WTC11 (cell line): ENCODE measurements around the gene CRACR2B. TPM values are rescaled to one million over a fixed set of nuclear protein-coding genes. Genes with fewer than 3 reads are reported as not detected.

ENCODE experiments used
- ATAC-seq: fragments of 200-7000 bp; cut with Tn5 transposase; 2 replicates; pipeline ENCODE4 v1.10.0; 2021; ENCODE audit warnings: mild to moderate bottlenecking, moderate library complexity
- CTCF ChIA-PET: fragments of 300-600 bp; sonication (Branson Sonifier 250); formaldehyde crosslinking; loops from one replicate; lab custom pipeline; 2021; ENCODE audit warnings: antibody characterized with exemption; lab: Charles Lee
- POLR2A ChIA-PET: fragments of 350-600 bp; sonication (Branson Sonifier 250); formaldehyde crosslinking; loops from one replicate; lab custom pipeline; 2021; ENCODE audit warnings: antibody characterized with exemption; lab: Charles Lee
- DNase-seq: peaks from one replicate; pipeline ENCODE4 v3.0.0; 2021; ENCODE audit warnings: low spot score
- H3K27ac Mint-ChIP-seq: 2 replicates; pipeline ENCODE4 v1.8.0; 2021; ENCODE audit warnings: mixed read lengths
- H3K27me3 Mint-ChIP-seq: 2 replicates; pipeline ENCODE4 v1.8.0; 2021; ENCODE audit warnings: low read depth, mild to moderate bottlenecking, moderate library complexity, mixed read lengths
- H3K36me3 Mint-ChIP-seq: 2 replicates; pipeline ENCODE4 v1.8.0; 2021; ENCODE audit warnings: mixed read lengths
- H3K4me1 Mint-ChIP-seq: 2 replicates; pipeline ENCODE4 v1.8.0; 2022; ENCODE audit warnings: mixed read lengths
- H3K4me3 Mint-ChIP-seq: 2 replicates; pipeline ENCODE4 v1.8.0; 2021; ENCODE audit warnings: mild to moderate bottlenecking, moderate library complexity, mixed read lengths
- H3K9me3 Mint-ChIP-seq: 2 replicates; pipeline ENCODE4 v1.8.0; 2021; ENCODE audit warnings: mixed read lengths
- CDX4 ChIP-seq: fragments of 250-450 bp; sonication (Bioruptor Pico); IDR thresholded peaks from 2 replicates; pipeline ENCODE4 v1.9.0; 2021; ENCODE audit warnings: moderate library complexity, mild to moderate bottlenecking, inconsistent platforms, borderline replicate concordance
- CREM ChIP-seq: sonication (generic); formaldehyde crosslinking; IDR thresholded peaks from 2 replicates; pipeline ENCODE4 v1.8.1; 2022; ENCODE audit warnings: mild to moderate bottlenecking, missing genetic modification reagents, moderate library complexity
- E2F1 ChIP-seq: sonication (generic); formaldehyde crosslinking; IDR thresholded peaks from 2 replicates; pipeline ENCODE4 v1.8.0; 2022; ENCODE audit warnings: mild to moderate bottlenecking, missing genetic modification reagents
- ELF4 ChIP-seq: sonication (generic); formaldehyde crosslinking; IDR thresholded peaks from 2 replicates; pipeline ENCODE4 v1.8.1; 2022; ENCODE audit warnings: low read depth, mild to moderate bottlenecking, moderate library complexity, missing genetic modification reagents
- ETV6 ChIP-seq: sonication (generic); formaldehyde crosslinking; IDR thresholded peaks from 2 replicates; pipeline ENCODE4 v1.8.1; 2022; ENCODE audit warnings: mild to moderate bottlenecking, missing genetic modification reagents
- FOXP1 ChIP-seq: sonication (generic); formaldehyde crosslinking; IDR thresholded peaks from 2 replicates; pipeline ENCODE4 v1.8.0; 2022; ENCODE audit warnings: missing genetic modification reagents, mild to moderate bottlenecking, moderate library complexity, borderline replicate concordance
- HMGXB4 ChIP-seq: sonication (generic); formaldehyde crosslinking; IDR thresholded peaks from 2 replicates; pipeline ENCODE4 v1.8.1; 2023; ENCODE audit warnings: mild to moderate bottlenecking, moderate library complexity, missing genetic modification reagents
- MAX ChIP-seq: sonication (generic); formaldehyde crosslinking; IDR thresholded peaks from 2 replicates; pipeline ENCODE4 v1.8.0; 2022; ENCODE audit warnings: mild to moderate bottlenecking, missing genetic modification reagents
- NFYB ChIP-seq: sonication (generic); formaldehyde crosslinking; conservative IDR thresholded peaks from 2 replicates; pipeline ENCODE4 v1.8.0; 2022; ENCODE audit warnings: low read depth, missing genetic modification reagents
- NR1H2 ChIP-seq: sonication (generic); formaldehyde crosslinking; IDR thresholded peaks from 2 replicates; pipeline ENCODE4 v1.9.0; 2021; ENCODE audit warnings: mild to moderate bottlenecking, moderate library complexity, missing genetic modification reagents
- ZNF121 ChIP-seq: sonication (generic); formaldehyde crosslinking; IDR thresholded peaks from 2 replicates; pipeline ENCODE4 v1.8.0; 2023; ENCODE audit warnings: missing genetic modification reagents
- ZNF281 ChIP-seq: sonication (generic); formaldehyde crosslinking; IDR thresholded peaks from 2 replicates; pipeline ENCODE4 v1.8.0; 2023; ENCODE audit warnings: mild to moderate bottlenecking, missing genetic modification reagents
- ZNF423 ChIP-seq: fragments of 250-450 bp; sonication (Bioruptor Pico); IDR thresholded peaks from 2 replicates; pipeline ENCODE4 v2.1.2; 2022; ENCODE audit warnings: mild to moderate bottlenecking, moderate library complexity
- ZNF512 ChIP-seq: sonication (generic); formaldehyde crosslinking; IDR thresholded peaks from 2 replicates; pipeline ENCODE4 v1.8.1; 2022; ENCODE audit warnings: missing genetic modification reagents, borderline replicate concordance
- total RNA-seq: library from RNA; stranded (reverse); gene quantifications from 3 replicates; pipeline ENCODE4 v1.2.3, GENCODE V29; 2021

CRACR2B gene
- total RNA-seq, 1 experiment from 2014 or later: 46.5 TPM

- H3K36me3 Mint-ChIP-seq: peaks cover 11% of the 10 kb centered on the region
- no peaks in the 10 kb centered on the region for H3K9me3 Mint-ChIP-seq
- peaks cover under 1% of the 10 kb centered on the region for H3K27me3 Mint-ChIP-seq
- TF ChIP-seq ZNF281 (no peak), ZNF423 (no peak), MAX (CRISPR knock-in tag) (no peak), HMGXB4 (CRISPR knock-in tag) (no peak), FOXP1 (CRISPR knock-in tag) (no peak), ZNF121 (CRISPR knock-in tag) (no peak), NR1H2 (CRISPR knock-in tag) (no peak), NFYB (CRISPR knock-in tag) (no peak), ELF4 (CRISPR knock-in tag) (no peak), ZNF512 (CRISPR knock-in tag) (no peak)
- TF ChIP-seq, all 79 proteins: peak for 0
- ChIA-PET POLR2A (no interaction called here), CTCF (interaction anchor here (0.6 to 2.1 kb wide), 5 partner anchors 19 to 198 kb away, joined by 3 to 5 read pairs (median 4); no protein-coding TSS in a partner anchor)
- ATAC-seq (no peak), DNase-seq (no peak)
- Mint-ChIP-seq H3K4me3 (no peak overlapping the region), H3K27ac (no peak overlapping the region), H3K4me1 (no peaks in the 10 kb centered on the region)
These were observed 42.7 kb downstream of the CRACR2B start for GRCh38 chr11:870418-870817.

GRCh38 chr11:871472-871871 lies 43.8 kb downstream of the CRACR2B start:
- no peaks in the 10 kb centered on the region for H3K4me1 Mint-ChIP-seq
- no peaks in the 10 kb centered on the region for H3K9me3 Mint-ChIP-seq
- ATAC-seq (no peak), DNase-seq (no peak)
- peaks cover 3% of the 10 kb centered on the region for H3K27me3 Mint-ChIP-seq
- peaks cover 18% of the 10 kb centered on the region for H3K36me3 Mint-ChIP-seq
- CTCF ChIA-PET: interaction anchor here (1.0 kb wide), 1 partner anchor 27 kb away, joined by 4 read pairs; no protein-coding TSS in a partner anchor
- TF ChIP-seq E2F1 (CRISPR knock-in tag): no peak
- TF ChIP-seq CDX4 (CRISPR knock-in tag): no peak
- no peak for TF ChIP-seq CREM (CRISPR knock-in tag)
- no peak for TF ChIP-seq ETV6
- no peak overlapping the region for H3K4me3 Mint-ChIP-seq
- no peak overlapping the region for H3K27ac Mint-ChIP-seq
- POLR2A ChIA-PET: interaction anchor here (1.7 to 2.4 kb wide), 2 partner anchors 9 to 27 kb away, joined by 4 to 8 read pairs; no protein-coding TSS in a partner anchor
